HG02763 (cell line): ENCODE measurements around the gene LGI2.

Source experiments
- ATAC-seq: cut with Tn5 transposase; IDR thresholded peaks from one replicate; pipeline ENCODE4 v1.9.1; 2021; ENCODE audit warnings: mild to moderate bottlenecking, moderate library complexity; ENCODE audit not compliant: unreplicated experiment

The LGI2 gene

DNA sequence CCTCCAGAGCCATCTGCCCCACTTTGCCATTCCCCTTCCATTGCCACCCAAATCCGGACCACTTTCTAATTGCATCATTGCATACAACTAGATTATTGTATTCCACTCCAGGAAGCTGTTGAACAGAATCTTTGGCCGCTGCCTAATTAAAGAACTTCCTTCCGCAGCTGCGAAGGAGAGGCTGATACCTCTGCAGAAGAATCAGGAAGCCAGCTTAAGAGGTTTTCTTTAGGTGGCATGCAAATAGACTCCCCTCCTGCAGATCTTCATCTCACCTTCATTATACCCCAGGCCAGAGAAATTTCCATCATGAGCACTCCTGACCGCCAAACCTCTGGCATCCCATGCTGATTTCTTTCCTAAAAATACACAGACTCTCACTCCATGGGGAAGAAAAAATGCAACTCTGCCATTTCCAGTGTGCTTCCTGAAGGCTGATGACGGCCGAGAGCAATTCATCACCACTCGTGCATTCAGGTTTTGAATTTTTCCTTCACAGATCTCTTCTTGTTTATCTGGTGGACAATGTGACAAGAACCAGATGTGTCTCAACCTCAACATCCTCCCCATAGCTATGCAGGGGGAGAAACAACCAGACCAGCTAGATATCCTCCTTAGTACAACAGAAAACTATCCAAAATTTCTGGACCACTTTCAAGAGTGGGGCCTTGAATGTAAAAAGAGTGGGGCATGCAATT lies 31.2 kb downstream of the LGI2 start:
- no peak for ATAC-seq

GRCh38 chr4:24995346-24995919 lies 35.3 kb downstream of the LGI2 start:
- ATAC-seq = no peak

- ATAC-seq = no peak
Measured at GRCh38 chr4:24993551-24994080, 37.1 kb downstream of the LGI2 start.

DNA sequence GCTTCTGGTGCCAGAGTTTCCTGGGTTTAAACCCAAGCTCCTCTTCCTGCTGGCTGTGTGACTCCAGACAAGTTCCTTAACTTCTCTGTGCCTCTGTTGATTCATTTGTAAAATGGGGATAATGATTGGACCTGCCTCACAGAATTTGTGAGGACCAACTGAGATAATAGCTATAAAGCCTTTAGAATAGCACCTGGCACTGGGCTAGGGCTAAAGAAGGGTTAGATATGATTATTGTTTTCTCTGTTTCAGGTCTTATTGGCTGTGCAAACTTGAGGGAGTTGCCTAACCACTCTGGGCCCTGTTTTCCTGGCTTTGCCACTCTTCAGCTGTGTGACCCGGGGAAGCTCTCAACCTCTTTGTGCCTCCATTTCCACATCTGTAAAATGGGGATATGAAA lies 37.8 kb downstream of the LGI2 start:
- no peak for ATAC-seq

- no peak for ATAC-seq
Measured at GRCh38 chr4:24991015-24991414, 39.7 kb downstream of the LGI2 start.

DNA sequence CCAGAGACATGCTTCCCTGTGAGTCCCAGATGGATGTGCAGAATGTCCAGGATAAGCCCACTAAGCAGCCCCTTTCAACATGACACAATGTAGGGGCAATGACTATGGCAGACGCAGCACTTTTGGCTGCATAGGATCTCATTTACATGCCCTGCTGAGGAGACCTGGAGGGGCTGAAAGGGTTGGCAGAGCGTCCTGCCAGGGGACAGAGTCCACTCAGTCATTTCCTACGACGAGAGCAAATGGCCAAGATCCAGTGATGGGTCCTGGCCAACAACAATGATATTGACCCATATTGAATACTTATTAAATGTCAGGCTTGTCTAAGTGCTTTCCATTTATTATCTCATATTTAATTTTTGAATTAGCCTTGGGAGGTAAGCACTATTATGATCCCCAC lies 41.4 kb downstream of the LGI2 start:
- no peak for ATAC-seq

DNA sequence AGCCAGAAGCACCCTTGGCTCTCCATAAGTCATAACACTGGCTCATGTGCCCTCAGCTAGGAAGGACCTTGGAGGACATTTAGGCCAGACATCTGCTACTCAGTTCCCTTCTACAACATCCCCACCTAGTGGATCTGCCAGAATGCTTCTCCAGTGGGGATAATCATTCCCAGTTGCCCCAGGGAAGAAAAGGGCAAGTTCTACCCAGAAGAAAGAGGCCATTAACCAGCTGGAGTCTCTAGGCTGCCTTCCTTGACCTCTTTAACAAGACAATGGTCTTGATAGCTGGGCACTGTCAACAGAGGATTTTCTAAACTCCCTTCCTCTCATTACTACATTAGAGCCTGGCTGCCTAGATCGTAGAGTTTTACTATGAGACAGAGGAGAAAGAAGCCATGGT lies 42.0 kb downstream of the LGI2 start:
- no peak for ATAC-seq

GRCh38 chr4:24984602-24985532 lies 45.9 kb downstream of the LGI2 start:
- no peak for ATAC-seq

DNA sequence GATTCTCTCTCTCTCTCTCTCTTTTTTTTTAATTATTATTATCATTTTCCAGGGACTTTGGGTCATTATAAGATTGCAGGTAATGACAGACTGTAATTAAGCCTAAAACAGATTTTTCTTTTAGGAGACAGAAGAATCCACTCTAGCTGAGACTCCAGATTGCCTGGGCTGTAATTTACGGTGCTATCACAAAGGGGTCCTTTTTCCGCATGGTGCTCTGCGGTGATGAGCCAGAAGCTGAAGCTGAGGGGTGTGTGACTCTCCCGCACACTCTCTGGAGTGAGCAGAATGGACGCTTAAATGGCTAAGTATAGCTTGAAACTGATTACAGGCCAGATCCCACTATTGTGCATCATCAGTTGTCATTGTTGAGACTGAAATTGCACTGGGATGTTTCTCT lies 50.0 kb downstream of the LGI2 start:
- ATAC-seq = no peak

- no peak for ATAC-seq
Measured at GRCh38 chr4:24980064-24980690, 50.6 kb downstream of the LGI2 start.

DNA sequence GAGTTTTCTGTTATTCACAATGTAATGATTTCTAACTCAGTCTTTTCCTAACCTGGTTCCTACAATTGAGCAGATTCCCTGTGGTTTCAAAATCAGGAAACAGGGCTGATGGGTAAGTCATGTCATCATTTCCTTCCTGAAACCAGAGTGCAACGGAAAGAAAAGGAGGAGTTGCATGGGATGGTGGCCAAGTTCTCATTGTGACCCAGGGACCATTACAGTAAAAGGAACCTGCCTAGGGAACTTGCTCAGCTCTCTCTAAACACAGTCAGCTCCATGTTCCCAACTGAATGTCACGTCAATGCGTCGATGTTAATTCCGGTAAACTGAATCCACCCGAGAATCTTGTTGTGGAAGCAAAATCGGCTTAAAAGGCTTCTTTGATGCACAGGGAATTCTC lies 51.2 kb downstream of the LGI2 start:
- no peak for ATAC-seq

DNA sequence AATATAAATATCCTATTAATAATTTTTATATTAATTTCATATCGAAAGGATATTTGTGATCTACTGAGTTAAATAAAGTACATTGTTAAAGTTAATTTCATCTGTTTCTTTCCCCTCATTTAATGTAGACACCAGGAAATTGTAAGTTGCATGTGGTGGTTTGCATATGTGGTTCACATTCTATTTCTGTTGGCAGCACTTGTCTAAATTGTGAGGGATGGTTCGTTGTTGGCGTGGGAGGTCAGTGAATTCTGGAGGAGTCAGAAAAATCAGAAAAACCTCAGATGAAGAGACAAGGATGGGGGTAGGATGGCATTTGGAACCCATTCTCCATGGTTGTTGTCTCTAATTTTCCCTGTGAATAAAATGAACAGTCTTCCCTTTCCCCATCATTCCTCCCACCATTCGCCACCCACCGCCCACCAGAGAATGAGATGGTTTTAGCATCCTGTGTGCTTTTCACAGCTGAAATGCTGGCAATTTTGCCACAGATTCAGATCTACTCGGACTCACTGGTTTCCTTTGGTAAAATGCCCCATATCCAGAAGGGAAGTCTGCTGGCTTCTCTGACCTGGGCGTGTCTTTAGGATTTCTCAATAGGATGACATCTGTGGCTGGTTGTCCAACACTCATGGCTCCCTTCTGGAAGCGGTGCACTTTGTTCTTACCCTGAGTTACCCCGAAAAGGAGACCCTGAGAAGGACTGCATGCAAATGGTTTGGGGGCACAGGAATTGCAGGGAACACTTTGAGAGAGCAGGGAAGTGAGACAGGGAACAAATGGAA lies 52.3 kb downstream of the LGI2 start:
- ATAC-seq = no peak

DNA sequence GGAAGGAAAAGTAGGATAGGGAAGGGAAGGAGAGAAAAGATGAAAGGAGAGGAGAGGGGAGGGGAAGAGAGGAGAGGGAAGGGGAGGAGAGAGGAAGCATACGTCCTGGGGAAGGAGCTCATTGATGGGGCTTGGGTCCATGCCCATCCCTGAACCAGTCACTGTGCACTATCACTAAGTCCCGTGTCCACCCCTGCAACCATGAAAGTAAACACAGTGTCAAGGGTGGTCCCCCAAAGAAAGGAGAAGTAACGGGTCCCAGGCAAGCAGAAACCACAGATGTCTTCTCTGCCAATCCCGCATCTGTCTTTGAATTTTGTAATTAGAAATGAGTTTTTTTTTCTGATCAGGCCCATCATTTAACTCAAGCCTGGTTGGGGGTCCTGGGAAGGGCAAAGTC lies 55.2 kb downstream of the LGI2 start:
- ATAC-seq = no peak

- no peak for ATAC-seq
Measured at GRCh38 chr4:24973747-24974601, 56.8 kb downstream of the LGI2 start.

DNA sequence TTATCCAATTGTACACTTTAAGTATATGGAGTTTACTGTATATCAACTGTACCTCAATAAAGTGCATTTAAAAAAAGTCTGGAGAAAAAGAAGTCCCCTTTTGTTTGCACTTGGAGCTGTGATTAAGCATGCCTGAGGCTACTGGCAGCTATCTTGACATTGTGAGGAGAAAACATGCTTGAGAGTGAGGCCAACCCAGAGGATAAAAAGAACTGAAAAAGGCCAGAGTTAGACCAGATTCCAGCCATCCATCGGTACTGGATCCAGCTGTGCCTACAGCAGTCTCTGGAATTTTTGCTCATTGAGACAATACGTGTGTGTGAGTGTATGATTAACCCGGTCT lies 57.4 kb downstream of the LGI2 start:
- no peak for ATAC-seq

GRCh38 chr4:24971192-24971591 lies 59.6 kb downstream of the LGI2 start:
- no peak for ATAC-seq

GRCh38 chr4:24970635-24971034 lies 60.1 kb downstream of the LGI2 start:
- ATAC-seq = no peak

- no peak for ATAC-seq
Measured at GRCh38 chr4:24970191-24970590, 60.6 kb downstream of the LGI2 start.

- ATAC-seq = no peak
Measured at GRCh38 chr4:24969486-24969885, 61.3 kb downstream of the LGI2 start.

- no peak for ATAC-seq
Measured at GRCh38 chr4:24968992-24969391, 61.8 kb downstream of the LGI2 start.
